Measurements from ENCODE around the gene IL13RA2.
A peak's percentile ranks its signal among the peaks of the same experiment; 100 is the strongest.

Gene IL13RA2

GRCh38 chrX:115017455-115017854 is at the start of gene IL13RA2:
Gene IL13RA2, minus strand, starts transcription at chrX:115017616. Its CDS starts 347 bp downstream, at chrX:115017269.
- no peak within 1 kb of the TSS for H3K4me3 ChIP-seq (ENCODE audit: severe bottlenecking)
- H3K27me3 ChIP-seq (ENCODE audit: insufficient read depth, poor library complexity, severe bottlenecking): no peaks in the 10 kb centered on the region
- H3K4me1 ChIP-seq (ENCODE audit: insufficient read depth, poor library complexity, severe bottlenecking): peaks cover 20% of the 10 kb centered on the region
- H3K9me3 ChIP-seq (ENCODE audit: severe bottlenecking): no peaks in the 10 kb centered on the region
- no peaks in the 10 kb centered on the region for H3K36me3 ChIP-seq (ENCODE audit: low read depth)
- no peak for TF ChIP-seq CTCF (IDR thresholded peaks at IDR 0.05; ENCODE audit: poor library complexity, severe bottlenecking)
- no peak for DNase-seq (ENCODE audit: low spot score)
- ATAC-seq (ENCODE audit: low read depth): no peak
- peak within 1 kb of the TSS; percentile 12 for H3K27ac ChIP-seq (ENCODE audit: poor library complexity, severe bottlenecking)

GRCh38 chrX:115065304-115065703 is 47.9 kb upstream of the IL13RA2 start:
- H3K4me1 ChIP-seq (ENCODE audit: insufficient read depth, poor library complexity, severe bottlenecking): no peaks in the 10 kb centered on the region
- no peaks in the 10 kb centered on the region for H3K9me3 ChIP-seq (ENCODE audit: severe bottlenecking)
- TF ChIP-seq CTCF (IDR thresholded peaks at IDR 0.05; ENCODE audit: poor library complexity, severe bottlenecking): no peak
- no peak overlapping the region for H3K27ac ChIP-seq (ENCODE audit: poor library complexity, severe bottlenecking)
- no peak overlapping the region for H3K4me3 ChIP-seq (ENCODE audit: severe bottlenecking)
- no peak for ATAC-seq (ENCODE audit: low read depth)
- no peak for DNase-seq (ENCODE audit: low spot score)
- H3K36me3 ChIP-seq (ENCODE audit: low read depth): no peaks in the 10 kb centered on the region
- H3K27me3 ChIP-seq (ENCODE audit: insufficient read depth, poor library complexity, severe bottlenecking): no peaks in the 10 kb centered on the region

GRCh38 chrX:115060013-115060412 is 42.6 kb upstream of the IL13RA2 start:
- Histone ChIP-seq H3K9me3 (ENCODE audit: severe bottlenecking) (no peaks in the 10 kb centered on the region), H3K4me1 (ENCODE audit: insufficient read depth, poor library complexity, severe bottlenecking) (no peaks in the 10 kb centered on the region), H3K4me3 (ENCODE audit: severe bottlenecking) (no peak overlapping the region), H3K27ac (ENCODE audit: poor library complexity, severe bottlenecking) (no peak overlapping the region), H3K36me3 (ENCODE audit: low read depth) (no peaks in the 10 kb centered on the region), H3K27me3 (ENCODE audit: insufficient read depth, poor library complexity, severe bottlenecking) (no peaks in the 10 kb centered on the region)
- ATAC-seq (ENCODE audit: low read depth) (no peak), DNase-seq (ENCODE audit: low spot score) (no peak)
- no peak for TF ChIP-seq CTCF (IDR thresholded peaks at IDR 0.05; ENCODE audit: poor library complexity, severe bottlenecking)

GRCh38 chrX:115058276-115058675 is 40.9 kb upstream of the IL13RA2 start:
- Histone ChIP-seq H3K9me3 (ENCODE audit: severe bottlenecking) (no peaks in the 10 kb centered on the region), H3K27ac (ENCODE audit: poor library complexity, severe bottlenecking) (peak overlapping the region; percentile 70), H3K36me3 (ENCODE audit: low read depth) (no peaks in the 10 kb centered on the region), H3K4me3 (ENCODE audit: severe bottlenecking) (no peak overlapping the region), H3K4me1 (ENCODE audit: insufficient read depth, poor library complexity, severe bottlenecking) (peaks cover 2% of the 10 kb centered on the region), H3K27me3 (ENCODE audit: insufficient read depth, poor library complexity, severe bottlenecking) (no peaks in the 10 kb centered on the region)
- ATAC-seq (ENCODE audit: low read depth): peak; percentile 75
- DNase-seq (ENCODE audit: low spot score): no peak
- no peak for TF ChIP-seq CTCF (IDR thresholded peaks at IDR 0.05; ENCODE audit: poor library complexity, severe bottlenecking)

- ATAC-seq (ENCODE audit: low read depth): no peak
- no peak for DNase-seq (ENCODE audit: low spot score)
- peaks cover 2% of the 10 kb centered on the region for H3K4me1 ChIP-seq (ENCODE audit: insufficient read depth, poor library complexity, severe bottlenecking)
- H3K9me3 ChIP-seq (ENCODE audit: severe bottlenecking): no peaks in the 10 kb centered on the region
- no peak for TF ChIP-seq CTCF (IDR thresholded peaks at IDR 0.05; ENCODE audit: poor library complexity, severe bottlenecking)
- H3K27me3 ChIP-seq (ENCODE audit: insufficient read depth, poor library complexity, severe bottlenecking): no peaks in the 10 kb centered on the region
- H3K4me3 ChIP-seq (ENCODE audit: severe bottlenecking): no peak overlapping the region
- no peak overlapping the region for H3K27ac ChIP-seq (ENCODE audit: poor library complexity, severe bottlenecking)
- H3K36me3 ChIP-seq (ENCODE audit: low read depth): no peaks in the 10 kb centered on the region
Observed at GRCh38 chrX:115054876-115055275, 37.5 kb upstream of the IL13RA2 start.

Data from RWPE2 (cell line).